AG09319 (cell line): Measurements from ENCODE around the gene DCTN2.

Source experiments
- DNase-seq: peaks from one replicate; pipeline ENCODE4 v3.0.0-alpha.2; 2010; ENCODE audit warnings: low read depth; ENCODE audit errors: extremely low read depth
- CTCF ChIP-seq: IDR thresholded peaks from 2 replicates; pipeline ENCODE4 v1.5.1; 2011; ENCODE audit warnings: low read depth, mild to moderate bottlenecking, inconsistent platforms, low read length, moderate library complexity

The DCTN2 gene

GRCh38 chr12:57547288-57548012, 458 bp upstream of the DCTN2 start:
- no peak for TF ChIP-seq CTCF
- DNase-seq, result no peak

GRCh38 chr12:57545809-57546437, 1.1 kb downstream of the DCTN2 start:
- no peak for TF ChIP-seq CTCF
- DNase-seq, result no peak

- no peak for DNase-seq
- no peak for TF ChIP-seq CTCF
These were observed 3.4 kb downstream of the DCTN2 start for GRCh38 chr12:57543581-57543980.

GRCh38 chr12:57541717-57542116, 5.3 kb downstream of the DCTN2 start:
- TF ChIP-seq CTCF, result no peak
- DNase-seq, result no peak

- no peak for DNase-seq
These were observed 6.0 kb downstream of the DCTN2 start for GRCh38 chr12:57541001-57541400.

GRCh38 chr12:57539134-57539768, 7.7 kb downstream of the DCTN2 start:
- no peak for DNase-seq
- no peak for TF ChIP-seq CTCF

More at GRCh38 chr12:57541001-57541400, 6.0 kb downstream of the DCTN2 start:
- no peak for TF ChIP-seq CTCF

GRCh38 chr12:57536597-57536942, 10.4 kb downstream of the DCTN2 start:
- no peak for DNase-seq
- TF ChIP-seq CTCF, result no peak
